ENCODE results near the gene OVAAL. TPM values are rescaled to one million over a fixed set of nuclear protein-coding genes. Genes with fewer than 3 reads are reported as not detected.

OVAAL gene
- total and polyA plus RNA-seq, 2 of the 4 experiments (the other 2 are of a cell fraction): not detected

DNA sequence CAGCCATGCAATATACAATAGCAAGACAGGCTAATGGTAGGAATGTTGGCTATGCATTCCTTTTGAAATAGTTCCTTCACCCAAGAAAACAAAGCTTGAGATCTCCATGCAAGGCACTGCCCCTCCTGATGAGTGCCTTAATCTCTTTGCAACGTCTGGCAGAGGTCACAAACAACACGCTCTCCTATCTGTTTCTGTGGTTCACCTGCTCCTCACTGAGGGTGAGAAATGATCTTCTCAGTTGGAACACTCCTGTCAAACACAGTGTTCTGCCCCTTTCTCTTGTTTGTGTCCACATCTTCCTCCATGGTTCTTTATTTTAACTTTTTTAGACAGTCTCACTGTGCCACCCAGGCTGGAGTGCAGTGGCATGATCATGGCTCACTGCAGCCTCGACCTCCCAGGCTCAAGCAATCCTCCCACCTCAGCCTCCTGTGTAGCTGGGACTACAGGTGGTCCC lies 51.8 kb downstream of the OVAAL start:
- Histone ChIP-seq H3K4me2 (ENCODE audit: low read depth, low read length) (no peak overlapping the region; the same call in 1 of the 2 replicates), H2AFZ (replicated peaks; ENCODE audit: low read length, poor library complexity) (peak overlapping the region; percentile 45), H2BK20ac (ENCODE audit: low read depth, low read length) (peak overlapping the region; percentile 28), H3K14ac (replicated peaks; ENCODE audit: low read depth, low read length) (peak overlapping the region; percentile 13), H3K9ac (ENCODE audit: low read depth, low read length) (no peak overlapping the region), H3K9me1 (ENCODE audit: insufficient read depth, low read length) (peaks cover 12% of the 10 kb centered on the region), H3K27ac (ENCODE audit: insufficient read depth, low read length) (peak overlapping the region; percentile 17; the same call in 1 of the 2 replicates), H3K4ac (ENCODE audit: low read depth, low read length) (peak overlapping the region; percentile 44), H3K4me3 (ENCODE audit: insufficient read depth, low read depth, low read length) (no peak overlapping the region), H3K23ac (ENCODE audit: low read depth, low read length) (no peak overlapping the region), H2BK120ac (ENCODE audit: low read depth, low read length) (peak overlapping the region; percentile 90), H3K79me1 (ENCODE audit: low read depth in 1 of 2, low read length in 2 of 2) (no peaks in the 10 kb centered on the region), H2BK5ac (ENCODE audit: low read depth, low read length, poor library complexity, severe bottlenecking) (peak overlapping the region; percentile 92), H4K20me1 (ENCODE audit: insufficient read depth, low read length) (no peaks in the 10 kb centered on the region), H4K5ac (ENCODE audit: low read depth, low read length) (no peak overlapping the region), H2BK15ac (ENCODE audit: low read depth, low read length) (peak overlapping the region; percentile 61; the same call in 2 of the 3 replicates), H3K18ac (ENCODE audit: low read depth, low read length) (peak overlapping the region; percentile 68; the same call in 1 of the 2 replicates), H2AK9ac (replicated peaks; ENCODE audit: low read depth, low read length, poor library complexity) (no peak overlapping the region), H3K27me3 (ENCODE audit: control insufficient read depth, insufficient read depth, low read length) (no peaks in the 10 kb centered on the region), H3K9me3 (ENCODE audit: control insufficient read depth, insufficient read depth, low read length) (no peaks in the 10 kb centered on the region), H3K36me3 (ENCODE audit: control insufficient read depth, insufficient read depth, low read length) (no peaks in the 10 kb centered on the region), H3K56ac (ENCODE audit: extremely low read depth, insufficient read depth, low read length) (no peak overlapping the region), H2AK5ac (ENCODE audit: low read depth, low read length) (peak overlapping the region; percentile 61; the same call in 1 of the 2 replicates), H4K8ac (ENCODE audit: low read depth in 2 of 2, low read length in 2 of 2) (peak overlapping the region; percentile 69 to 85; a peak in 3 of 4 replicates), H3K4me1 (ENCODE audit: control insufficient read depth, insufficient read depth, low read length) (peaks cover 10% of the 10 kb centered on the region), H4K91ac (ENCODE audit: insufficient read depth, low read depth, low read length) (peak overlapping the region; percentile 42)
- dilution Hi-C loops (cut with HindIII; ENCODE audit: low sequenced_read_pairs, unreplicated experiment) (no loop called here), intact Hi-C loops (cut with micrococcal nuclease) (no loop called here), in situ Hi-C loops (cut with MboI; ENCODE audit: low sequenced_read_pairs) (no loop called here)
- ATAC-seq (ENCODE audit: low read depth) (peak; percentile 53), DNase-seq (no peak)
- no CpG with 5 or more reads among the region's 3 CpGs for whole genome bisulfite sequencing, 2 experiments (ENCODE audit: extremely low coverage in 2 of 2, insufficient read length in 1 of 2)
- ChIA-PET POLR2A (ENCODE audit: unreplicated experiment) (no interaction called here), CTCF (interaction anchor here (0.7 kb wide), 1 partner anchor 556 kb away, joined by 3 read pairs; no protein-coding TSS in a partner anchor)
- no TSS peak for BruUV-seq (replicated peaks)
- TF ChIP-seq SMC3 (IDR thresholded peaks at IDR 0.05; ENCODE audit: low read depth, low read length) (no peak), BHLHE40 (IDR thresholded peaks at IDR 0.05; ENCODE audit: low read depth, low read length) (no peak), CEBPB (IDR thresholded peaks at IDR 0.05; ENCODE audit: low read depth, low read length) (no peak), NFE2L2 (IDR thresholded peaks at IDR 0.05; ENCODE audit: low read depth, low read length) (no peak), RAD21 (IDR thresholded peaks at IDR 0.05; ENCODE audit: low read length) (no peak), RFX5 (IDR thresholded peaks at IDR 0.05; ENCODE audit: low read depth, low read length) (no peak), POLR2A (IDR thresholded peaks at IDR 0.05; ENCODE audit: low read depth, low read length) (no peak)
- TF ChIP-seq, protein P1, sequence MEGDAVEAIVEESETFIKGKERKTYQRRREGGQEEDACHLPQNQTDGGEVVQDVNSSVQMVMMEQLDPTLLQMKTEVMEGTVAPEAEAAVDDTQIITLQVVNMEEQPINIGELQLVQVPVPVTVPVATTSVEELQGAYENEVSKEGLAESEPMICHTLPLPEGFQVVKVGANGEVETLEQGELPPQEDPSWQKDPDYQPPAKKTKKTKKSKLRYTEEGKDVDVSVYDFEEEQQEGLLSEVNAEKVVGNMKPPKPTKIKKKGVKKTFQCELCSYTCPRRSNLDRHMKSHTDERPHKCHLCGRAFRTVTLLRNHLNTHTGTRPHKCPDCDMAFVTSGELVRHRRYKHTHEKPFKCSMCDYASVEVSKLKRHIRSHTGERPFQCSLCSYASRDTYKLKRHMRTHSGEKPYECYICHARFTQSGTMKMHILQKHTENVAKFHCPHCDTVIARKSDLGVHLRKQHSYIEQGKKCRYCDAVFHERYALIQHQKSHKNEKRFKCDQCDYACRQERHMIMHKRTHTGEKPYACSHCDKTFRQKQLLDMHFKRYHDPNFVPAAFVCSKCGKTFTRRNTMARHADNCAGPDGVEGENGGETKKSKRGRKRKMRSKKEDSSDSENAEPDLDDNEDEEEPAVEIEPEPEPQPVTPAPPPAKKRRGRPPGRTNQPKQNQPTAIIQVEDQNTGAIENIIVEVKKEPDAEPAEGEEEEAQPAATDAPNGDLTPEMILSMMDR (conservative IDR thresholded peaks at IDR 0.05; ENCODE audit: low read depth, low read length): no peak

Data from IMR-90 (cell line).